B cell (primary cell): ENCODE data around the gene CDK5RAP2. TPM values are rescaled to one million over a fixed set of nuclear protein-coding genes. Genes with fewer than 3 reads are reported as not detected.

Experiments
- ATAC-seq: fragments of 200-7000 bp; cut with Tn5 transposase; one replicate; pipeline ENCODE4 v1.10.0; 2021; ENCODE audit warnings: low read depth, mild to moderate bottlenecking, moderate number of reproducible peaks, moderate library complexity
- CTCF ChIA-PET: fragments of 350-600 bp; sonication (Branson Sonifier 250); formaldehyde crosslinking; loops from one replicate; lab custom pipeline; 2021; ENCODE audit warnings: antibody characterized with exemption, inconsistent platforms; lab: Charles Lee
- POLR2A ChIA-PET: fragments of 350-600 bp; sonication (Branson Sonifier 250); formaldehyde crosslinking; loops from one replicate; lab custom pipeline; 2021; ENCODE audit warnings: antibody characterized with exemption; lab: Charles Lee
- DNase-seq: peaks from one replicate; pipeline ENCODE4 v3.0.0; 2013
- H2AFZ ChIP-seq: 2 replicates; pipeline ENCODE4 v1.6.1; 2012; ENCODE audit warnings: mild to moderate bottlenecking, low read depth, low read length; ENCODE audit not compliant: insufficient read depth, poor library complexity, severe bottlenecking
- H3K27ac ChIP-seq, 2 donors: 1 replicate in 1 of 2; 2 replicates in 1 of 2; pipeline ENCODE4 v1.5.1; 2012 to 2013; ENCODE audit warnings: low read length in 2 of 2, mild to moderate bottlenecking in 2 of 2, moderate library complexity in 1 of 2
- H3K27me3 ChIP-seq, 4 experiments: fragments of 200-600 bp in 1 of 4; sonication (generic) in 1 of 4; replicated peaks in 1 of 4; 1 replicate in 2 of 4; 2 replicates in 2 of 4; pipeline versions ENCODE4 v1.6.1 to v1.7.0; 2013 to 2016; ENCODE audit warnings: low read length in 3 of 4, mild to moderate bottlenecking in 2 of 4, mixed read lengths in 1 of 4, moderate library complexity in 1 of 4; ENCODE audit not compliant: insufficient read depth in 4 of 4, control insufficient read depth in 3 of 4; ENCODE audit errors: control extremely low read depth in 1 of 4
- H3K36me3 ChIP-seq, 2 experiments: replicated peaks in 1 of 2; 1 replicate in 1 of 2; 2 replicates in 1 of 2; pipeline versions ENCODE4 v1.6.1 to v1.7.1; 2013; ENCODE audit warnings: low read length in 1 of 2; ENCODE audit not compliant: insufficient read depth in 2 of 2, control insufficient read depth in 1 of 2; ENCODE audit errors: control extremely low read depth in 1 of 2, extremely low read depth in 1 of 2
- H3K4me1 ChIP-seq, 2 donors: fragments of 200-600 bp in 1 of 2; sonication (generic) in 1 of 2; 1 replicate in 1 of 2; 2 replicates in 1 of 2; pipeline versions ENCODE4 v1.5.1 to v1.6.1; 2013 to 2017; ENCODE audit warnings: low read length in 2 of 2; ENCODE audit not compliant: control insufficient read depth in 2 of 2, insufficient read depth in 2 of 2
- H3K4me2 ChIP-seq: replicated peaks from 2 replicates; pipeline ENCODE3; 2012; ENCODE audit warnings: mild to moderate bottlenecking, low read depth, low read length; ENCODE audit not compliant: poor library complexity, severe bottlenecking
- H3K4me3 ChIP-seq, 5 experiments: fragments of 200-600 bp in 1 of 5; sonication (generic) in 1 of 5; 1 replicate in 3 of 5; 2 replicates in 2 of 5; pipeline versions ENCODE4 v1.5.1 to v1.7.0; 2011 to 2016; ENCODE audit warnings: low read length in 4 of 5, mild to moderate bottlenecking in 4 of 5, low read depth in 2 of 5, control low read depth in 1 of 5, moderate library complexity in 1 of 5; ENCODE audit not compliant: insufficient read depth in 1 of 5; ENCODE audit errors: control extremely low read depth in 1 of 5, extremely low read depth in 1 of 5
- H3K79me2 ChIP-seq: fragments of 200-600 bp; sonication (generic); one replicate; pipeline ENCODE4 v1.6.0; 2016; ENCODE audit warnings: low read length; ENCODE audit not compliant: control insufficient read depth, insufficient read depth
- H3K9ac ChIP-seq: fragments of 200-600 bp; sonication (generic); 2 replicates; pipeline ENCODE4 v1.6.1; 2017; ENCODE audit warnings: mild to moderate bottlenecking, low read length, moderate library complexity
- H3K9me3 ChIP-seq, 3 donors: one replicate each; pipeline versions ENCODE4 v1.6.1 to v1.7.1; 2013; ENCODE audit warnings: low read length in 2 of 3; ENCODE audit not compliant: control insufficient read depth in 2 of 3, insufficient read depth in 1 of 3; ENCODE audit errors: control extremely low read depth in 1 of 3
- H4K20me1 ChIP-seq: 2 replicates; pipeline ENCODE4 v1.6.0; 2012; ENCODE audit warnings: mild to moderate bottlenecking, low read length; ENCODE audit not compliant: insufficient read depth, control insufficient read depth, poor library complexity, severe bottlenecking
- H3K27ac Mint-ChIP-seq: one replicate; pipeline ENCODE4 v1.8.0; 2021; ENCODE audit warnings: mixed read lengths
- H3K27me3 Mint-ChIP-seq: one replicate; pipeline ENCODE4 v1.8.0; 2021; ENCODE audit warnings: mixed read lengths
- H3K4me1 Mint-ChIP-seq: one replicate; pipeline ENCODE4 v1.8.0; 2021; ENCODE audit warnings: mixed read lengths
- H3K4me3 Mint-ChIP-seq: one replicate; pipeline ENCODE4 v1.8.0; 2021; ENCODE audit warnings: mixed read lengths
- H3K9me3 Mint-ChIP-seq: one replicate; pipeline ENCODE4 v1.8.0; 2022; ENCODE audit warnings: mixed read lengths; ENCODE audit not compliant: insufficient read depth
- EZH2 ChIP-seq: IDR thresholded peaks from 2 replicates; pipeline ENCODE4 v1.6.1; 2012; ENCODE audit warnings: borderline replicate concordance, low read depth, mild to moderate bottlenecking, moderate library complexity, low read length; ENCODE audit not compliant: insufficient read depth, poor library complexity, severe bottlenecking
- WGBS: methylation state at CpG from one replicate; pipeline ENCODE4 v1.1.5; 2013; ENCODE audit warnings: missing lambda C conversion rate; ENCODE audit not compliant: insufficient coverage; 5-methylcytosine and 5-hydroxymethylcytosine counted together
- intact Hi-C: fragments of 100-400 bp; cut with micrococcal nuclease; formaldehyde crosslinking; loops from one replicate; pipeline ENCODE4 v1.10.0; 2022
- polyA plus RNA-seq: library from polyadenylated mRNA; depleted of rRNA; stranded (reverse); fragments of >200 nt; gene quantifications from 2 replicates; pipeline ENCODE4 v1.2.3, GENCODE V29; 2012
- total RNA-seq, 2 donors: library from RNA; stranded (reverse); fragments of 120-200 nt in 1 of 2; gene quantifications; 1 replicate in 1 of 2; 2 replicates in 1 of 2; pipeline versions ENCODE4 v1.2.3 to v1.2.4, GENCODE V29; 2013 to 2022
- TF ChIP-seq, protein P1 (sequence below): fragments of 200-600 bp; IDR thresholded peaks from one replicate; pipeline ENCODE4 v1.8.0; 2022; ENCODE audit warnings: antibody characterized with exemption, mild to moderate bottlenecking

CDK5RAP2 gene
- total and polyA plus RNA-seq, 2 donors (not counting 1 experiment from before 2014, with no cell fraction given) = 31.3 to 122 TPM

DNA sequence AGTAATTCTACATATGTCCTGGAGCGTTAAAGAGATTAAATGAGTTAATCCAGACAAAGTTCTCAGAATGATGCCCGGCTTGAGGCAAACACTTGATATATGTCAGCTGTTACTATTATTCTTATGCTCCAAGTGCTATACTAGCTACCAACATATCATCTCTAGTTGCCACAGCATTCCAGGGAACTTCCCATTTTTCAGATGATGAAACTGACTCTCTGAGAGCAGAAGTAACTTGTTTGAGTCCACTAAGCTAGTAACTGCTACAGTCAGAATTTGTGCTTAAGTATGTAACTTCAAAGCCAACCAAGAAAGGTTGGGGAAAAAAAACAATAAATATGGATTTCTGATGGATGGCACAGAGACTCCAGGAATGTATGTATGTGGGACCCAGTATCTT lies 98.1 kb downstream of the CDK5RAP2 start:
- Histone ChIP-seq H3K9ac (no peak overlapping the region), H3K36me3 (peaks cover 0 to 47% of the 10 kb centered on the region in 2 experiments), H3K9me3 (no peaks in the 10 kb centered on the region), H3K27me3 (no peaks in the 10 kb centered on the region), H3K4me3 (no peak overlapping the region), H3K4me2 (no peak overlapping the region), H3K4me1 (no peaks in the 10 kb centered on the region), H3K27ac (no peak overlapping the region), H4K20me1 (no peaks in the 10 kb centered on the region), H2AFZ (no peak overlapping the region), H3K79me2 (no peaks in the 10 kb centered on the region)
- Mint-ChIP-seq H3K9me3 (no peaks in the 10 kb centered on the region), H3K27me3 (no peaks in the 10 kb centered on the region), H3K4me1 (no peaks in the 10 kb centered on the region), H3K27ac (no peak overlapping the region), H3K4me3 (no peak overlapping the region)
- CTCF ChIA-PET = no interaction called here
- DNase-seq = no peak
- POLR2A ChIA-PET = no interaction called here
- TF ChIP-seq, protein P1, sequence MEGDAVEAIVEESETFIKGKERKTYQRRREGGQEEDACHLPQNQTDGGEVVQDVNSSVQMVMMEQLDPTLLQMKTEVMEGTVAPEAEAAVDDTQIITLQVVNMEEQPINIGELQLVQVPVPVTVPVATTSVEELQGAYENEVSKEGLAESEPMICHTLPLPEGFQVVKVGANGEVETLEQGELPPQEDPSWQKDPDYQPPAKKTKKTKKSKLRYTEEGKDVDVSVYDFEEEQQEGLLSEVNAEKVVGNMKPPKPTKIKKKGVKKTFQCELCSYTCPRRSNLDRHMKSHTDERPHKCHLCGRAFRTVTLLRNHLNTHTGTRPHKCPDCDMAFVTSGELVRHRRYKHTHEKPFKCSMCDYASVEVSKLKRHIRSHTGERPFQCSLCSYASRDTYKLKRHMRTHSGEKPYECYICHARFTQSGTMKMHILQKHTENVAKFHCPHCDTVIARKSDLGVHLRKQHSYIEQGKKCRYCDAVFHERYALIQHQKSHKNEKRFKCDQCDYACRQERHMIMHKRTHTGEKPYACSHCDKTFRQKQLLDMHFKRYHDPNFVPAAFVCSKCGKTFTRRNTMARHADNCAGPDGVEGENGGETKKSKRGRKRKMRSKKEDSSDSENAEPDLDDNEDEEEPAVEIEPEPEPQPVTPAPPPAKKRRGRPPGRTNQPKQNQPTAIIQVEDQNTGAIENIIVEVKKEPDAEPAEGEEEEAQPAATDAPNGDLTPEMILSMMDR = no peak
- no peak for TF ChIP-seq EZH2
- no CpG with 5 or more reads among the region's 2 CpGs for WGBS
- intact Hi-C loops = no loop called here
- no peak for ATAC-seq

DNA sequence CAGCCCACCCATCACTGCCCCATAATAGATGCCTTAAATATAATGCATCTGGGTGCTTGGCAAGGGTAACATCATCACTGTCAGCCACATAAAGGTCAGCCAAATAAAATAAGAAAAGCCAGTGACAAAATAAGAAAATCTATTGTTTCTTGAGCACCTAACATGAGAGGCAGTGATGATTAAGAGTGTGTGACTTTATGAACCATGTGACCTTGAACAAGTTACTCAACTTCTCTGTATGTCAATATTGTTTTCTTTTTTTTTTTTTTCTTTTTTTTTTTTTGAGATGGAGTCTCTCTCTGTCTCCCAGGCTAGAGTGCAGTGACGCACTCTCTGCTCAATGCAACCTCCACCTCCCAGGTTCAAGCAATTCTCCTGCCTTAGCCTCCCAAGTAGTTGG lies 98.7 kb downstream of the CDK5RAP2 start:
- Mint-ChIP-seq H3K9me3 (no peaks in the 10 kb centered on the region), H3K27ac (no peak overlapping the region), H3K4me1 (no peaks in the 10 kb centered on the region), H3K4me3 (no peak overlapping the region), H3K27me3 (no peaks in the 10 kb centered on the region)
- Histone ChIP-seq H3K9ac (no peak overlapping the region), H3K79me2 (no peaks in the 10 kb centered on the region), H3K4me2 (no peak overlapping the region), H3K36me3 (peaks cover 0 to 46% of the 10 kb centered on the region in 2 experiments), H3K4me3 (no peak overlapping the region), H3K27ac (no peak overlapping the region), H3K9me3 (no peaks in the 10 kb centered on the region), H4K20me1 (no peaks in the 10 kb centered on the region), H3K27me3 (no peaks in the 10 kb centered on the region), H3K4me1 (no peaks in the 10 kb centered on the region), H2AFZ (no peak overlapping the region)
- ChIA-PET CTCF (no interaction called here), POLR2A (no interaction called here)
- ATAC-seq = no peak
- intact Hi-C loops = no loop called here
- DNase-seq = no peak
- no CpG with 5 or more reads among the region's 1 CpG for WGBS
- no peak for TF ChIP-seq EZH2
- TF ChIP-seq, protein P1 = no peak
